Cerebellar nuclear complex (tissue), 1 donor: ENCODE data around the gene AGAP9.
"Not testable (repeated sequence)": the region's sequence is repeated elsewhere in the genome, so short reads cannot be mapped to it uniquely, and the experiment has no call there.

Source experiments
- DNase-seq, 2 experiments: peaks; one replicate each; lab custom pipeline; 2025; lab: John Stamatoyannopoulos, UW

The AGAP9 gene

GRCh38 chr10:47485943-47486342 lies 37.5 kb downstream of the AGAP9 start:
- DNase-seq: not testable (repeated sequence)

- not testable (repeated sequence) for DNase-seq
These were observed 38.7 kb downstream of the AGAP9 start for GRCh38 chr10:47484786-47485185.

- DNase-seq: not testable (repeated sequence)
These were observed 39.5 kb downstream of the AGAP9 start, which contains the start of gene ANXA8 for GRCh38 chr10:47483923-47484322. Gene ANXA8, minus strand, starts transcription at chr10:47484115. Its CDS starts 182 bp downstream, at chr10:47483933.

GRCh38 chr10:47482367-47482766 lies 41.1 kb downstream of the AGAP9 start:
- not testable (repeated sequence) for DNase-seq

GRCh38 chr10:47481768-47482181 lies 41.7 kb downstream of the AGAP9 start:
- not testable (repeated sequence) for DNase-seq

- not testable (repeated sequence) for DNase-seq
These were observed 42.2 kb downstream of the AGAP9 start for GRCh38 chr10:47481182-47481766.

- not testable (repeated sequence) for DNase-seq
These were observed 43.3 kb downstream of the AGAP9 start for GRCh38 chr10:47480133-47480532.

GRCh38 chr10:47478114-47478513 lies 45.3 kb downstream of the AGAP9 start:
- not testable (repeated sequence) for DNase-seq

- DNase-seq: not testable (repeated sequence)
These were observed 46.4 kb downstream of the AGAP9 start for GRCh38 chr10:47477078-47477477.

GRCh38 chr10:47475101-47475500 lies 48.3 kb downstream of the AGAP9 start:
- DNase-seq: not testable (repeated sequence)

GRCh38 chr10:47473516-47473915 lies 49.9 kb downstream of the AGAP9 start:
- DNase-seq: not testable (repeated sequence)

GRCh38 chr10:47472647-47473046 lies 50.8 kb downstream of the AGAP9 start:
- DNase-seq: not testable (repeated sequence)

- DNase-seq: not testable (repeated sequence)
These were observed 51.4 kb downstream of the AGAP9 start for GRCh38 chr10:47472072-47472471.

GRCh38 chr10:47468731-47469528 lies 54.5 kb downstream of the AGAP9 start:
- not testable (repeated sequence) for DNase-seq

GRCh38 chr10:47467957-47468356 lies 55.5 kb downstream of the AGAP9 start:
- DNase-seq: not testable (repeated sequence)

GRCh38 chr10:47467458-47467857 lies 56.0 kb downstream of the AGAP9 start:
- DNase-seq: not testable (repeated sequence)

GRCh38 chr10:47465216-47465917 lies 58.1 kb downstream of the AGAP9 start:
- DNase-seq: not testable (repeated sequence)

- not testable (repeated sequence) for DNase-seq
These were observed 60.7 kb downstream of the AGAP9 start for GRCh38 chr10:47462577-47463358.

- DNase-seq: not testable (repeated sequence)
These were observed 62.2 kb downstream of the AGAP9 start for GRCh38 chr10:47461261-47461687.

GRCh38 chr10:47458466-47459154 lies 64.8 kb downstream of the AGAP9 start:
- DNase-seq: no peak

- DNase-seq: no peak
These were observed 65.6 kb downstream of the AGAP9 start for GRCh38 chr10:47457826-47458225.
